GM10847 (cell line): ENCODE results near the gene TP53I13.

Experiments
- POLR2A ChIP-seq: IDR thresholded peaks from 2 replicates; pipeline ENCODE4 v1.6.1; 2011; ENCODE audit not compliant: insufficient read length; ENCODE audit errors: extremely low read depth

The TP53I13 gene

GRCh38 chr17:29562615-29563014, 5.9 kb upstream of the TP53I13 start:
- no peak for TF ChIP-seq POLR2A

- no peak for TF ChIP-seq POLR2A
These were observed 4.7 kb upstream of the TP53I13 start for GRCh38 chr17:29563816-29564215.

- TF ChIP-seq POLR2A: no peak
These were observed 2.6 kb upstream of the TP53I13 start for GRCh38 chr17:29565643-29566472.

GRCh38 chr17:29566473-29567303, 1.8 kb upstream of the TP53I13 start, which contains the start of gene ABHD15:
ABHD15 (minus strand) TSS chr17:29567037; CDS start chr17:29566966, 71 bp downstream.
- TF ChIP-seq POLR2A: no peak

GRCh38 chr17:29567304-29567553, 1.3 kb upstream of the TP53I13 start:
- no peak for TF ChIP-seq POLR2A

GRCh38 chr17:29567554-29568330, 759 bp upstream of the TP53I13 start:
- TF ChIP-seq POLR2A: no peak

- no peak for TF ChIP-seq POLR2A
These were observed 897 bp downstream of the TP53I13 start for GRCh38 chr17:29569245-29569950.

GRCh38 chr17:29570521-29570920, 2.0 kb downstream of the TP53I13 start:
- no peak for TF ChIP-seq POLR2A

- no peak for TF ChIP-seq POLR2A
These were observed 3.0 kb downstream of the TP53I13 start for GRCh38 chr17:29571486-29571882.

- TF ChIP-seq POLR2A: no peak
These were observed 3.6 kb downstream of the TP53I13 start for GRCh38 chr17:29571883-29572681.

GRCh38 chr17:29572691-29573557, 4.4 kb downstream of the TP53I13 start:
- no peak for TF ChIP-seq POLR2A

GRCh38 chr17:29573558-29573869, 5.0 kb downstream of the TP53I13 start:
- TF ChIP-seq POLR2A: no peak
